PC-3 (cell line): ENCODE data around the gene MRPS18C.

Experiments used
- CTCF ChIP-seq: fragments of 300-600 bp; sonication (generic); conservative IDR thresholded peaks from 2 replicates; pipeline ENCODE4 v1.5.1; 2017; ENCODE audit warnings: antibody characterized with exemption, low read depth, mild to moderate bottlenecking, low read length
- EZH2 ChIP-seq: fragments of 300-600 bp; sonication (generic); IDR thresholded peaks from one replicate; pipeline ENCODE4 v1.6.1; 2017; ENCODE audit warnings: antibody characterized with exemption, mild to moderate bottlenecking, low read length; ENCODE audit not compliant: unreplicated experiment
- EZH2phosphoT487 ChIP-seq: fragments of 300-600 bp; sonication (generic); IDR thresholded peaks from 2 replicates; pipeline ENCODE4 v1.6.1; 2018; ENCODE audit warnings: mild to moderate bottlenecking, antibody characterized with exemption, low read length, borderline replicate concordance

GRCh38 chr4:83504503-83504902 is 48.6 kb downstream of the MRPS18C start:
- no peak for TF ChIP-seq CTCF
- TF ChIP-seq EZH2, result no peak
- no peak for TF ChIP-seq EZH2phosphoT487
